NCI-H187 (cell line): ENCODE results near the gene SH3D21.

Experiments used
- DNase-seq, 2 experiments: peaks; one replicate each; lab custom pipeline; 2025; lab: John Stamatoyannopoulos, UW

SH3D21 gene

DNA sequence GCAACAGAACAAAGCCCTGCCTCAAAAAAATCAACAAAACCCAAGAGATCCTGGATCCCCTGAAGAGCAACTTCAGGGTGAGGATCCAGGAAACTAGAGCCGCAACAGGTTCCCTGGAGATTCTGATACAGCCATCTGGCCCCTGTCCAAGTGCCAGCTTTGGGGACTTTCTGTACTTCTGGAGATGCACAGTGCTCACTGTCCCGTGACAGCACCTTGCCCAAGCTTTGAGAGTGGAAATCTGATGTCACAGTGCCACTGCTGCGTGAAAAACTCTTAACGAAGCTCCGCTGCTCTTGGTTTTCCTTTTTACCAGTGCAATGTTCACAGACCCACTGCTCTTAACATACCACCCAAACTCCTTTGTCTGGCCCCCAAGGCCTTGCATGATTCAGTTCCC is 53.2 kb downstream of the SH3D21 start:
- DNase-seq = no peak

DNA sequence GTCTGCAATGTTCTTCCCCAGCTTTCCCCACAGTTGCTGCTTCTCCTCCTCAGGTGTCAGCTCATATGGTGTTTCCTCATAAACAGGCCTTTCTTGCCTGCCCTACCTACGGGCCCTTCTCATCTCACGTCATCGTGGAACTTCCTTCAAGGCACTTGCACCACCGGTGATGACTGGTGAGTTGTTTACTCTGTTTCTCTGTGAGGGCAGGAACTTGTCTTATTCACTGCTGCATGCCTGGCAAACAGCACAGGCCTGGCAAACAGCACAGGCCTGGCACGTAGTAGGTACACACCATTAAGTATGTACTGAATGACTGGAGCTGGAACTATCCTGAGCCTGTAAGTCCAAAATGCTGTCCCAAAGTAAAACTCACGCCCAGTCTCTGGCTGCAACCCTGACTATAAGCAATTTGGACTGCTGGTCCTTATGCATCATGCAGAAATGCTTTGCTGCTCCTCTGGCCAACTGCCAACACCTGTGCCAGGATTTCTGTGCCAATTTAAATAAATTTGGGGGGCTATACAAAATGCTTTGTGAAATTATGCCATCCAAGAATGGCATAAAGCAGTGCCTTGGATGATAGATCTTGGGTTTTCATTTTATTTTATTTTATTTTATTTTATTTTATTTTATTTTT is 53.9 kb downstream of the SH3D21 start:
- DNase-seq = no peak

DNA sequence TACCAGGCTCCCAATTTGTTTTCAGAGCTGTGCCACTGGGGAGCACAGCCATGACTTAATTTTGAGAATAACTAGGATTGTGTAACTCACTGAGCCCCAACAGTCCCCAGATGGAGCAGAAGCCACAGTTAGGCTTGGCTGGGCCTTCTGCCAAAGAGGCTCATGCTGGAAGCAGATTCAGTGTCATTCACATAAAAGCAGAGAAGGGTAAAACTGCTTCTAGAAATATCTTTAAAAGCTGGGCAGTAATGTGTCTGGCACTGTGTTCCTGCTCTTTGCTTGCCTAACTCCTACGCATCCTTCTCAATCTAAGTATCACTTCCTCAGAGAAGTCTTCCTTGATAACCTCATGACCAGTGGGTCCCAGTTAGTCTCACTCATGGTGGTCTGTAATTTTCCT is 59.2 kb downstream of the SH3D21 start:
- DNase-seq = no peak

DNA sequence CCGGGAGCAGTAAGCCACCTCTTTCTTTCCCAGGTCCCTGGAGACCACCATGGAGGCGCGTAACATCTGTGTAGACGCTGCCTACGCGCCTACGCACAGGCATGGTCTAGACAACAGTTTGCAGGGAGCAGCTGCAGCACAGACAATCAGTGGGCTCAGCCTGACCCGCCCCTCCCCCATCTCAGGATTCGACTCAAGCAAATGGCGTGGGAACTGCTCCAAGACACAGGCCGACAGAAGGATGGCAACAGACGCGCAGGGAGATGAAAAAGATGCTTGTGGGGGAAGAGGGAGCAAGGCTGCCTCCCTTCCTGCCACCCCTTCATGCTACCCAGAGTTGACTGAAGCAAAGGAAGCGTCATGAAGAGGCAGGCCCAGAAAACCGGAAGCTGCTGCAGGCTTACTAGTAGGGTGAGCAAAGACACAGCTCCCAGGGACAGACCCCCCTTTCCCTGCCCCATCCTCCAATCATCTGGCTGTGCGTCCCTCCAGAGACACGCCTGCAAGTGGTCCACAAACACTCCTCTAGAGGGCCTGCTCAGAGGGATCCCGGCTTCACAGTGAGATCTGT is 60.0 kb downstream of the SH3D21 start:
- no peak for DNase-seq

DNA sequence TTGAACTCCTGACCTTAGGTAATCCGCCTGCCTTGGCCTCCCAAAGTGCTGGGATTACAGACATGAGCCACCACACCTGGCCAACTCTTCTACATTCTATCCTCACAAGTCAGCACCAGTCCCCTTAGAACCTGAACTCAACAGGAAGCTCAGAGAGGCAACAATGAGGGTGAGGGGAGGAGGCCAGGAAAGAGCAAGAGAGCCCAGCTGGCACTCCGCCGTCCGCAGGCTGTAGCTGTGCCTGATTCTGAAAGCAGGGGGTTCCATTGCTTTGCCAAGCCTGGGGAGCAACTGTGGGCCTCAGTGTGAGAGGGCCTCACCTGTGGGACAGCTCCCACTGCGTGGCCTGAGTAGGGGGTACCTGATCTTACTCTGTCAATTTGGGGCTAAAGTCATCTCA is 60.9 kb downstream of the SH3D21 start:
- no peak for DNase-seq

DNA sequence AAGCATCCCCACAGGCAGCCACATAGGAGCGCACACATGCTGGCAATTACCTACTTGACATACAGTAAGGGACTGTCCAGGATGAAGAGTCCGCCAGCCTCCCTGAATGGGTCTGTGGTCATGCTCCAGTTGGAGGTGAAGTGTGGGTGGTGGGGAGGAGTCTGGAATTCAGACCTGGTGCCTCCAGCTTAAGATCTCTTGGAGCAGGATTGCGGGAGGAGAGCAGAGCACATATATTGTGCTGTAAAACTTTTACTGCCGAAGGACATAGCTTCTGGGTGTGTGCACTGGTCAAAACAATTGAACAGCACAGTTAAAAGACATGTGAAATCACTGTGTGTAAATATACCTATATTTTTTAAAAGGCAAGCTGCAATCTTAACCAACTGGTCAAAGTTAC is 61.6 kb downstream of the SH3D21 start:
- peak; percentile 75 to 81 for DNase-seq

DNA sequence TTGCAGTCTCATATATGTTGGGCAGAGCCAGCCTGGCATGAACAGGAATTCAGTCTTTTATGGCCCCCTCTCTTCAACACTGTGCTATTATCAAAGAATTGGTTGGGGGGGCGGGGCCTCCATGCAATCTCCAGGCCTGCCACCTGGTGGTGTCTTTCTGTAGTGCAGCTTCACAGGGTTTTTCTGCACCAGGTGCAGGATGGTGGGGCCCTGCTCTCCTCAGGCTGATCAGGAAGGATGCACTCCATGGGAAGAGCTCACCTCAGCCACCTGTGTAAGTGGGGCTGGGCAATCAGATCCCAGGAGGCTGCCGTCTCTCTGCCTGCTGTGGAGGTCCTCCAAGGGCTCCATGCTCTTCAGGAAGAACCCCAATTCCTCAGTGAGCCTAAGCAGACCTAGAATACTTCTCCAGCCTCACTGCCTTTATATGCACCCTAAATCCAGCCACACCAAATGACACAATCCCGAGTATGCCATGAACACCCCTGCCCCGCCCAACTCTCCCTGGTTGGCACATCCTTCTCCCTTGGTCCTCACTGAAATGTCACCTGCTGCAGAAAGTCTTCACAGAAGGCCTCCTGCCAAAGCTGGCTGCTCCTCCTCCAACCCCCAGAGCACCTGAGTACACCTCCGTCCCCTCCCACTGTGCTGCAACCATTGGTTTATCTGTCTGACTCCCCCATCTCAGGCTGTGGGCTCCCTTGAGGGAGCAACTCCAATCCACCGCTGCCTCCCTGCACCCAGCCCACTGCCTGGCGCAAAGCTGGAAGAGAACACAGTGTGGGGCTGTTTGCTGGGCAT is 63.1 kb downstream of the SH3D21 start:
- peak; percentile 78 to 82 for DNase-seq
